NCI-H2107 treated with DMSO at 0.1 percent for 48 hours (cell line): ENCODE data around the gene LLCFC1.

Experiments used
- DNase-seq: peaks from one replicate; lab custom pipeline; 2025; ENCODE audit not compliant: unreplicated experiment; lab: John Stamatoyannopoulos, UW

LLCFC1 gene

DNA sequence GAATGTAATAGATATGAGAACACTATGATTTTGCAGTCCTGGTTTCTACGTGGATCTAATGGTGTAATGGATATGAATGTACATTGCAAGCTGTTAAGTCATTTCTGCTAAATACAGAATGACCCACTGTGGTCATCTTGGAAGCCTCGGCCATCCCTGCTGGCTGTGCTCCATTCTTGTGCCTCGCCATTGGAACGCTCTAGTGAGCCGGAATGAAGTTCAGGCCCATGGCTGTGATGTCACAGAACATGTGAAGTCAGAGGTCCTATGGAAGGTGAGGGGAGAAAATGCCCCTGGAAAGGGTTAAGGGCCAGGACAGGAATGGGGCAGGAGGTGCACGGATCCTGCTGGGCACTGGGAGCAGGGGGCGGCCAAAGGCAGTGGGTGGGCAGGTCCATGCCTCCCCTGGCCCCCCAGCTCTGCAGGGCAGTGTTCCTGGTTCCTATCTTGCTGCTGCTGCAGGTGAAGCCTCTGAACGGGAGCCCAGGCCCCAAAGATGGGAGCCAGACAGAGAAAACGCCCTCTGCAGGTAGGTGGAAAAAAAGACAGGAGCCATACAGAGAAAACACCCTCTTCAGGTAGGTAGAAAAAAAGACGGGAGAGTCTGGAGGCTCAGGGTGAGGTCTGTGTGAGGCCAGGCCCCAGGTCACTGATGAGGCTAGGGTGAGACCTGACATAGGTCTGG lies at the start of gene LLCFC1:
LLCFC1 (plus strand) TSS at position 259 of the 685 bp plus-strand sequence; CDS start at position 397, 138 bp downstream.
- DNase-seq, result no peak

DNA sequence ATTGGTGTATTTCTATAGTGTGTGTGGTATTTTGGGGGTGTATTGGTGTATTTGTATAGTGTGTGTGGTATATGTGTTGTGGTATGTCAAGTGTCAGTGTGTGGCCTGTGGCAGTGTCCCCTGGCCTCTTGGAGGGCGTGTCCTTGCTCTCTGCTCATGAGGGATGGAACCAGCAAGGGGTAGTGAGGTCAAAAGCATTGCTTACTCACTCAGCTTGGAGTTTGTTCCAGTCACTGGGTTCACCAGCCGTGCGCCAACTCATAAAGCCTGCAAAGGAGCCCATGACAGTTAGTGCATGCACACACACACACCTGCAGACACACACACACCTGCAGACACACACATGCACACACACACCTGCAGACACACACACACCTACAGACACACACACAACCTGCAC lies 49.5 kb upstream of the LLCFC1 start:
- DNase-seq, result no peak

DNA sequence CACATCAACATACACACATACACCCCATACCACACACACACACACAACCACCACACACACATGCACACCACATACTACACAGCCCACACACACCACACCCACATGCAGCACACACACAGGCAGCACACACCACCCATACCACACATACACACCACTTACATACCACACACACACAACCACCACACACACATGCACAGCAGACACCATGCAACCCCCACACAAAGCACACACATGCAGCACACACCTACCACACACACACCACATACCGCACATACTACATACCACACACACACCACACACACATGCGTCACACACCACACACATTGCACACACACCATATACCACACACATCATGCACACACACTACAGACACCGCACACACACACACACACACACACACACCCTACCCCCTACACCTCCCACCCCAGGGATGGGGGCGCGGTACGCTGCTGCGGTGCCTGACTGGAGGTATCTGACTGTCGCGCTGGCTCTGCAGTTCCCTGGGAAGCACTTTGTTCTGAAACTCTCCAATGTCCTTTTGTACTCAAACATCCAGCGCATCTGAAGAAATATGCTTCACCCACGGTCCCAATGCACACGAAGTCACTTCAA lies 48.3 kb upstream of the LLCFC1 start:
- no peak for DNase-seq

DNA sequence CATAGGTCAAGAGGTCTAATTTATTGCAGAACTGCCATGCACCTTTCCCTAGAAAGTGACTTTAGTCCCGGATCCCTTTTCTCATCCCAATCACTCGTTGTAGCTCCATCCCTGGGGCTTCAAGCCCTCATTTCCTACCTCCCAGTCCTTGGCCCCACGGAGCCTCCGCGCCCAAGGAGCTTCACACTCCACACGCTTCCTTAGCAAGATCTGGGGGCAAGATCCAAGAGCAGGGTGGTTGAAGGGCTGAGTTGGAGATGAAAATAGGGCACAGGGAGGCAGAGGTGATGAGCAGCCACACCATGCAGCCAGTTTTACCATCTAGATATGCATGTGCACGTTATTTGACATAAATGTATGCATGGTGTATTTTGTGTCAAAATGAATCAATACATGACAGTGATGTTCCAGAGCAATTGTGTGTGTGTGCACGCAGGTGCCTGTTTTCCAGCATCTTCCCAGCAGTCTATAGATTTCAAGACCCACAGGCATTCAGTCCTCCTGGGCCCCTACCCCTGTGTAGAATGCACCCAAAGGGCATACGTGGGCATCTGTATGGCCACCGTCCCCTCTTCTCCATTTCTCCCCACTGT lies 47.7 kb upstream of the LLCFC1 start:
- DNase-seq, result no peak

DNA sequence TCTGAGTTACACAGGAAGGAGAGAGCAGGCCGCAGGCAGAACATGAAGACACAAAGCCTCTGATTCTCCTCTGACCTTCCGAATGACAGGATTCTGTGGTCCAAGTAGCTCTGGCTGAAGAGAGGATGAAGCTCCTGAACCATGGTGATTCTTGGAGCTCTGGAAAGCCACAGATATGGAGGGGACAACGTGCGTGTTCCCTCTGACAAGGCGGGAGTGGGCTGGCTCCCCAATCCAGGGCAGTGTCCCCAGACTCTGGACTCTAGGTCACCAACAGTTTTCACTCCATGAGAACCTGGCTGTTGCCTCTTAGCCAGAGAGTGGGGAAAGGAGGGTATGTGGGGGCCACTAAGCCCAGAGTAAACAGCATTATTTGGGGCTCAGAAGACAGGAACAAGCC lies 46.3 kb upstream of the LLCFC1 start:
- DNase-seq, result no peak

DNA sequence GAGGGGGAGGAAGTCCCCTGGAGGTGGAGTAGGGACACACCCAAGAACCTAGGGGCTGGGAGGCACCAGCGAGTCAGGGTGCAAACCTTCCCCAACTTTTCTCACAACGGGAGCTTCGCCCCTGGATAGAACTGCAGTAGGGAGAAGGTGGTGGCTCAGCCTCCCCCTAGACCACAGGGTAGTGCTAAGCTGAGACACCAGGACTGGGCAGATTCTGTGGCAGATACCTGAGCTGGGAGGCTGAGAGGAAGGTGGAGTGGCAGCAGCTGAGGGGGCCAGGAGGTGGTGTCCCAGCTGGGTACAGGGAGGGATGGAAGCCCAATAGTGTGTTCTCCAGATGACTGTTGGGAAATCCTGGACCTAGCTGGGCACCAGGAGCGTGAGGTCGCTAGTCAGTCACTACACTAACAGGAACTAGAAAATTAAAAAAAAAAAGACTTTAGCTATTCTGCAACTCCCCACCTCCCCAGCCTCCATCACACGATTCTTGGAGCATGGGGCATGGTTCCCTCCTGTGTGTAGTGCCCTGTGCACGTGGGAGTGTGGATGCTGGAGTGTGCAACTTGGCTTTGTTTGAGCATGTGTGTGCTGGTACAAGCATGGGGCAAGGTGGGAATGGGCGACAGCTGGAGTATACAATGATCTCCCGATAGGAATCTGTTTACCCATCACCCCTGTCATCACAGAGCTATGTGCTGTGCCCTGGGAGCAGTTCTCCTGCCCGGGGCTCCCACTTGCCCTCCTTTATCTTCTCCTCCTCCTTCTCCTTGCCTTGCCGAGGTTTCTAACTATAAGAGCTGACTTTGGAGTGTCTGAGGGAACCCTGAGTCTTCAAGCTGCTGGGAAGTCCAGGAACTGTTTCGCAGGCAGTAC lies 44.9 kb upstream of the LLCFC1 start:
- no peak for DNase-seq

DNA sequence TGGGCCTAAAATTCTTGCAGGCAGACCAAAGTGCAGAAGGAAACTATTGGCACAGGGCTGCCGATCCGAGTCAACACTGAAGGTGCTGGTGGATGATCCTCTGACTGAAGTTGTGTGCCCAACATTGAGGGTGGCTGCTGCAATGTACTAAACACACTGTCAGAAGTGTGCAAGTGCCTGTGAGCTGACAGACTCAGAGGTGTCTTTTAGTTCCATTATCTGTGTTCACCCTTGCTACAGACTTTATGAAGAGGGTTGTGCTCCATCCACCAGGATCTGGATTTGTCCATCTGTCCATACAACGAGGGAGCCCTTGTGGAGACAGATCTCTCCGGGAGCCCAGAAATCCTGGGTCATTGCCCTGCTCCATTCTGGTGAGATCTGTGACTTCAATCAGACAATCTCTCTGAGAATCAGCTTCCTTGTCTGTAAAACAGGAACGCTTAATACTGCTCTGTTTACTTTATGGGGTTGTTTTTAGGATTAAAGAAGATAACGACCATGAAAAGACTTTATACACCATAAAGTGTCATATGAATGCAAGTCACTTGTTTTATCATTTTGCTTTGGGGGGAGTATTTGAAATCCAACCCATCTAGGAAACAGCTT lies 44.2 kb upstream of the LLCFC1 start:
- DNase-seq, result no peak

DNA sequence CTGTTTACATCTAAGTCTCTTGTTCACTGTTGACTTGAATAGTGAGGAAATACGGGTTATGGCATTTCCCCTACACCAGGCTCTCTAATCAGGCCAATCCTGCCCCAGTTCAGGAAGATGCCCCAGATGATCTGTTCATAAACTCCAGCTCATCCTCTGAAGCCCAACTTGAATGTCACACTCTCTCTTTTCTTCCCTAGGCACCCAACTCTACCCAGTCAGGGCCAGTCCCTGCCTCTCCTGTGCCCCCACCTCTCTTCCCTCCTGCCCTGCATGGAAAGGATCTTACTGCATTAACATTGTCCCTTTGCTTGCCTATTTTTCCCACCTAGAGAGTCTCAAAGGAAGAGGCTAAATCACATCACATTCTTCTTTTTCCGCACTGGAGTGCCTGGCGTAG lies 43.1 kb upstream of the LLCFC1 start:
- DNase-seq, result no peak

DNA sequence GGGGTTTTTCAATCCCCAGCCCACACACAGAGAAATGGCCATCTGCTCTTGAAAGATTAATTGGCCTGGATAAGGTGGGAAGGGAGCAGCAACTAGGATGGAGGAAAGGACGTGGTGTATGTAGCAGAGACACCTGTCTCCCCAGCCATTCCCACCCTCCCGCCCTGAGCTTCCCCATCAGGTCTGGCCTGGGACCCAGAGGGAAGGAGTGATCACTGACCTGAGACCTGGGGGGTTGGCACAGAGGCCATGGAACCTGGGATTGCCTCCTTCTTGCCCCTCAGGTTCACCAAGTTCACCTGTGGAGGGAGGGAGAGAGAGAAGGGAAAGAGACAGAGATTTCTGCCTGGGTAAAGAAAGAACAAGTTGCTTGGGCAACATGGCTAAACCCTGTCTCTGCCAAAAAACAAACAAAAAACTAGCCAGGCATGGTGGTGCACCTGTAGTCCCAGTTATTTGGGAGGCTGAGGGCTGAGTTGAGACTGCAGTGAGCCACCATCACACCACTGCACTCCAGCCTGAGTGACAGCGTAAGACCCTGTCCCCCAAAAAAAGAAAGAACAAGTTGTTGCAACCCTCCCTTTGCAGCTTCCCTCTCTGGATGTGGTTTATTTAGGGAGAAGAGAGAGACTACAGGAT lies 42.4 kb upstream of the LLCFC1 start:
- DNase-seq, result no peak

DNA sequence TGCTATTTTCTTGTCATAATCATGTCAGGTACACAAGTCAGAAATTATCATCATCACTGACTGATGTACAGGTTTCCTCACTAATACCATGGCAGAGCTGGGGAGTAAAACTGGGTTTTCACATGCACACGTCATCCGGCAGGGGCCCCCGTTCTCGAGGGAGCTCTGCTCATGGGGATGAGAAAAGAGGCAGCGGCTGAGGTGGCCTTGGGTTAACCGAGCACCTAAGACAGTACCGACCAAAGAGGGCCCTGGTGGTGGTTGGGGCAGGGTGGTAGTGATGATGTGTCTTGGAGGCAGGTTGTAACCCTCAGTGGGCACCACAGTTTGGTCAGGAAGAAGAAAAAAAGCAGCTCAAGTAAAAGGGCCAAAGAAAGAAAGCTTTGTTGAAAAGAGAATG lies 41.6 kb upstream of the LLCFC1 start:
- no peak for DNase-seq

DNA sequence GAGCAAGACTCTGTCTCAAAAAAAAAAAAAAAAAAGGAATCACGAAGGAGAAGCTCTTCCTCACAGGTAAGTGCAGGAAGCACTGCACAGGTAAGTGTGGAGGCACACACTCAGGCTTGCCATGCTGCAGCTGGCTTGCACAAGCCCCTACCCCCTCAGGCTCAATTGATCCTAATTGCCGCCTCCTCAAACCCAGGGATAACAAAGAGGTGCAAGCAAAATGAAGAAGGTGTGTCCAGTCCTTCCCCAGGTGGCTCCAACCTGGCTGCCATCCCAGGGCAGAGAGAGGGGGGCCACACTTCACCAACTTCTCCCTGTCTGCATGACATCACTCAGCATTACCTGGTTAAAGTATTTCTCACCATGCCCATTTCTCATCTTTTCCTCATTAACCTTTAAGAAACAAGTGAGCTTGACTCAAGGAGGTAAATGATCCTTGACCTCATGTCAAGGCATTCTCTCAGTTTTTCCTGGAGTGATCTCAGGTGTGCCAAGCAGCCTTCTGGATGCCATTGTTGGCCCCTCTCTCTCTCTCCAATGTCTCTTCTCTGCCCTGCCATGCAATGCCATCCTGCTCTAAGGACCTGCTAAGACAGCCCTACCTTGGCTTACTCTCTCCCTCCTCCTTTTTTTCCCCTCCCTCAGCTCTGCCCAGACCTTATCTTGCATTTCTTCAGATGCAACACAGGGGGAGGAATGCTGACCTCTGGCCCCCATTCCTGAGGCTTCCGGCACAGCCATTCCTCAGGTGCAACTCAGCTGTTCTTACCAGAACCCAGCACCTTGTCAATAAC lies 40.7 kb upstream of the LLCFC1 start:
- DNase-seq, result no peak

DNA sequence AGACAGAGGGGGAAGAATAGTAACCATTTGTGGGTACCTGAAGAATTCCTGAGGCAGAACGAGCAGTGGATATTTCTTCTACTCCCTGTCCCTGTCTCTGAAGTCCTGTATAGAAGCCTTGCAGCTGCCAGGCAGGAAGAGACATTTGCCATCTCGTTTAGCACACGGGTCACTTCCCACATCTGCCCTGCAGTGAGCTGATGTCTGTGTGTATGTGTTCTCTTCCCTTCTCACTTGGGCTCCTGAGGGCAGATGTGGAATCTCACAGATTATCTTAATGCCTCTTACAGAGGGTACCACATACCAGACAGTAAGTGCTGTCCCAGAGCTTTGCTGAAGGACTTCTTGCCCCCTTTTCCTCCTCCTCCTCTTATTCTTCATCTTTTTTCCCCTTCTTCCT lies 39.6 kb upstream of the LLCFC1 start:
- no peak for DNase-seq

DNA sequence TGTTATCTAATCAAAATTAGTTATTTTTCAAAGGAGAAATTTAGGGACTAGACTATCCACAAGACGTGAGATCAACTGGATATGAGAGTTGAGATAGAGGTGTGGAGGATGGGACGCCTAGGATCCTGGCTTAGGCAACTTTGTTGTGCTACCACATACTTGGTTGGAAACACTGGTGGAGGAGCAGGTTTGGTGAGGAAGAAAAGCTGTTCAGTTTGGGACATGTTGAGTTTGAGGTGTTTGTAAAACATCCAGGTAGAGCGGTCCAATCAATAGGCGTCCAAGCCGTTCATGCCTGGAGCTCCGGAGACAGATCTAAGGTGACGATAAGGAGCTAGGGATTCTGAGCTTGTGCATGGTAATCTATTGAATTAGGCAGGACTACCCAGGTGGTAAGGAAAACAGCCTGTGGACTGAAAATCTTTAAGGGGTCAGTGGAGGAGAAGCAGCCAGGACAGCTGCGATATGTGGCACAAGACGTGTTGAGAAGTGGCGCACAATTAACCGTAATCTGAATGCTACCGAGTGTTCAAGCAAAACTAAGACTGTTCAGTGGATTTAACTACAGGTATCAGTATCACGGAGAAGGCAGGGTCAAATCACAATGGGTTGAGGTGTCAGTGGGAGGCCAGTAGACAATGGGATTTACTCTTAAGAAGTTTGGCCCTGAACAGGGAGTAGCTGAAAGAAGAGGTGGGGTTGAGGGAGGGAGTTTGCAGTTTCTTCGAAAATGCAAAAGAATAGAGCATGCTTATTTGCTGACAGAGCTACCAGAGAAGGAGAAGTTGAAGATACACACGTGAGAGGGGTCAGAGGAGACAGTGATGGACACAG lies 37.6 kb upstream of the LLCFC1 start:
- DNase-seq, result no peak

DNA sequence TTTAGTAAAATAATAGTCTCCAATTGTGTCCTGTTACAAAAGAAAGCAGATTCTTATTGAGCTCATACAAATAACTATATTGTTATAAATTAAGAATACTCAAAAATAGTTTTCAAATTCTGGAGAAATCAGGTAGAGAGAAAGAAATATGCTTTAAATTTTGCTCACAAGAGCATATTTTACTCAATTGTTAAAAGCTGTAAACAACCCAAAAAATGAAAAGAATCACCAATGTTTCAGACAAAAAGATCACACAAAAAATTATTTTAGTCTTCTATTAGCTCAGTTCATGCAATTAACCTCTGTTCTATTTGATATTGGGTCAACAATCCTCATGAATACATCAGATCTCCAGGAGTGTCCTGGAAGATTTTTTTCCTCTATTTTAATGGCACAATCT lies 35.2 kb upstream of the LLCFC1 start:
- no peak for DNase-seq

DNA sequence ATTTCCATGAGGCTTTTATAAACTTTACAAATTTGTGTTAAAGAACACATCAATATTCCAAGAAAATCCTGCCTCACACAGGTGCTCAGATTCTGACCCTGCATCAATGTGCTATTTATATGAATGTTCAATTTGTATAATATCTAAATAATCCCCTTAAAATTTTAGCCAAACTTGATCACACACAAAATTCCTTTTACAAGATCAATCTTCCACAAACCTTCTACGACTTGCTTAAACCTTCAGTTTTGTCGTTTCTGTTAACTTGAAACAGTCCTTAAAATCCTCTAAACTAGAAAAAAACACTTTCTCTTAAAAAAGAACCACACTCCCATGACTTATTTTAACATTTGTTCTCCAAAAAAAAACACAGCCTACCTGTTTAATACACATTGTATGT lies 33.5 kb upstream of the LLCFC1 start:
- no peak for DNase-seq

DNA sequence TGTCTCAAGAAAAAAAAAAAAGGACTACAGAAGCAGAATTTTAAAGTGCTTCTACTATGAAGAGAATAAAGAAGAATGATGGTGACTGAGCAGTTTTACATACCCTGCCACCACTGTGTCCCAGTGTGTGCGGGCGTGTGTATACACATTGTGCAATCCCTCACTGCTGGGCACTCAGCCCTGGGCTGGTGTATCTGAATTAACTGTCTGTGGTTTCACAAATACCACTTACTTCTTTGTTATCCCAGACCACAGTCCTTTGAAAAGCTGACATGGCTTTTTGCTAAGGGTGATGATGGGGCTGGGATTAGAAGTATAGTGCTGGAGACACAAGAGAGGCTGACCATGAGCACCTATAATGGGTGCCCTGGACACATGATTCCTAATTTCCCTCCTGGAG lies 32.6 kb upstream of the LLCFC1 start:
- DNase-seq, result no peak

DNA sequence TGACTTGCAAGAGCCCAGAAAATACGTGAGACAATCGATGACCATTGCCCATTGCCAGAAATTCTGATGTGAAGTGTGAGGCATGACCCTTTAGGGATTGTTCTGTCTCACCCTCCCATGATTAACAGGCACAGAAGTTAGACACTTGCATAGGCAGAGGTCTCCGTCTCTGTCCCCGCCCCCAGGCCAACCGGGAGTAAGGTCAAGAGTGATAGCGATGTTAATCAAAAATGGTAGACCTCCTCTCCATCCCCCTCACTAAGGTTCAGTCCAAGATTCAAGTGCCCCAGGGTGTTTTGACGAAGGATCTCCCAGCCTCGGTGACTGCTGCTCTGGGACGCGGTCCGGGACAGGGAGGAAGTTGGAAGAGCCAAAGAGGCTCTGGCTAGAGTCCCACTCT lies 31.0 kb upstream of the LLCFC1 start:
- no peak for DNase-seq

DNA sequence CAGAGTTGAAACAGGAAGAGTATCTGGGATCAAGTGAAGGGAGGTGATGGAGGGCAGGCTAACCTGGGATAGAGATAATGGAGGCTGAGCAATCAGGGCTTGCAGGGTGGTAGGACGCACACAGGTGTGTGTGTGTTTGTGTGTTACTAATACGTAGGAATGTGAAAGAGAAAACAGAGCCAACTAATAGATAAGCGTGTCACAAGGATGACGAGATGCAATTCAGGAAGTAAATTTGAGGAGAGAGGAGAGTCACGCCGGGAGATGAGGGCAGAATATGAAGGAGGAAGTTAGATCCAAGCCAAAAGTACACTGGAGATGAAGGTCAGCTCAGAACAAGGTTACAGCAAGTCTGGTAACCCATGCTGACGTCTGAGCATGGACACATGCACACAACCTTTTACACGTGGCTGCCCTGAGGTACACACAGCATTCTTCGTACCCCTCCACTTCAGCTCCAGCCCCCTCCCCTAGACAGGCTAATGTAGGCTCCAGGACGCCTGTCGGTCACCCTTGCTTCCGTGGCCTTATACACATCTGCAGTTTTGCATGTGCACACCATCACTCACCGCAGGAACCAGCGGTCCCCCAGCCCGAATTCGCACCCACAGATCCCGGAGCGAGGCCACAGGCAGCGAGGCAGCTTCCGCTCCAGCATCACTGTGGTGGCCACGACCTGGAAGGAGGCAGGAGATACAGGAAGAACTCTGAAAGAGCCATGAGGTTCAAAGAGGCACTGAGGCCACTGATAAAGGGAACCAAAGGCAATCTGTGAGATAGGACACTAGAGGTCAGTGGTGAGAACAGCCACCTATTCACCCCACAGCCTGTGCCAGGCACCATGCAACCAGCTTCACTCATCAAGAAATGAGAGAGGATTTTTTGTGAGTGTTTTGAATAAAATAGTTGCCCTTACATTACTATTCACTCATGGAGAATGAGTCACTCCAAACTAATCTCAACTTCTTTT lies 30.1 kb upstream of the LLCFC1 start:
- no peak for DNase-seq
